Loucy (cell line): ENCODE results near the gene TIAM2.

ENCODE experiments used
- H2AFZ ChIP-seq: fragments of 200-600 bp; sonication (generic); 2 replicates; pipeline ENCODE4 v1.6.0; 2016; ENCODE audit warnings: antibody characterized with exemption, mild to moderate bottlenecking, low read length, moderate library complexity
- H3F3A ChIP-seq: fragments of 200-600 bp; 2 replicates; pipeline ENCODE4 v1.6.0; 2016; ENCODE audit warnings: antibody characterized with exemption, low read depth, mild to moderate bottlenecking
- H3K27me3 ChIP-seq: fragments of 200-600 bp; sonication (generic); 2 replicates; pipeline ENCODE4 v1.6.1; 2014; ENCODE audit warnings: low read length, mild to moderate bottlenecking; ENCODE audit not compliant: insufficient read depth, poor library complexity, severe bottlenecking
- H3K36me3 ChIP-seq: fragments of 200-600 bp; sonication (generic); 2 replicates; pipeline ENCODE4 v1.6.1; 2016; ENCODE audit warnings: low read length; ENCODE audit not compliant: insufficient read depth
- H3K4me1 ChIP-seq: fragments of 200-600 bp; sonication (generic); 2 replicates; pipeline ENCODE4 v1.5.1; 2014; ENCODE audit warnings: low read length, mild to moderate bottlenecking; ENCODE audit not compliant: insufficient read depth, poor library complexity, severe bottlenecking
- H3K4me2 ChIP-seq: fragments of 200-600 bp; sonication (generic); 2 replicates; pipeline ENCODE4 v1.6.0; 2014; ENCODE audit warnings: antibody characterized with exemption, low read length, low read depth, mild to moderate bottlenecking; ENCODE audit not compliant: poor library complexity, severe bottlenecking
- H3K4me3 ChIP-seq: fragments of 200-600 bp; sonication (generic); 2 replicates; pipeline ENCODE4 v1.5.1; 2014; ENCODE audit warnings: low read length, mild to moderate bottlenecking, mixed read lengths; ENCODE audit not compliant: poor library complexity, severe bottlenecking
- H3K79me2 ChIP-seq: fragments of 200-600 bp; sonication (generic); 2 replicates; pipeline ENCODE4 v1.6.1; 2014; ENCODE audit warnings: low read length; ENCODE audit not compliant: insufficient read depth
- H3K9ac ChIP-seq: fragments of 200-600 bp; sonication (generic); 2 replicates; pipeline ENCODE4 v1.6.0; 2014; ENCODE audit warnings: mild to moderate bottlenecking, low read depth, low read length, moderate library complexity; ENCODE audit not compliant: poor library complexity, severe bottlenecking
- H3K9me2 ChIP-seq: fragments of 200-600 bp; sonication (generic); replicated peaks from 2 replicates; pipeline ENCODE4 v1.6.1; 2016; ENCODE audit warnings: low read depth, low read length, mixed read lengths
- H3K9me3 ChIP-seq: fragments of 200-600 bp; sonication (generic); 2 replicates; pipeline ENCODE4 v1.6.1; 2014; ENCODE audit warnings: mild to moderate bottlenecking, antibody characterized with exemption, low read length, low read depth; ENCODE audit not compliant: insufficient read depth
- H4K20me1 ChIP-seq: fragments of 200-600 bp; sonication (generic); 2 replicates; pipeline ENCODE4 v1.6.0; 2014; ENCODE audit warnings: antibody characterized with exemption, low read length, mild to moderate bottlenecking; ENCODE audit not compliant: insufficient read depth, poor library complexity, severe bottlenecking
- EZH2phosphoT487 ChIP-seq: fragments of 200-600 bp; IDR thresholded peaks from 2 replicates; pipeline ENCODE4 v1.6.1; 2018; ENCODE audit warnings: antibody characterized with exemption, mild to moderate bottlenecking, moderate library complexity, borderline replicate concordance
- TF ChIP-seq, protein P1 (sequence below): fragments of 200-600 bp; sonication (generic); conservative IDR thresholded peaks from 2 replicates; pipeline ENCODE4 v1.5.1; 2014; ENCODE audit warnings: mild to moderate bottlenecking, antibody characterized with exemption, low read length

Gene TIAM2

DNA sequence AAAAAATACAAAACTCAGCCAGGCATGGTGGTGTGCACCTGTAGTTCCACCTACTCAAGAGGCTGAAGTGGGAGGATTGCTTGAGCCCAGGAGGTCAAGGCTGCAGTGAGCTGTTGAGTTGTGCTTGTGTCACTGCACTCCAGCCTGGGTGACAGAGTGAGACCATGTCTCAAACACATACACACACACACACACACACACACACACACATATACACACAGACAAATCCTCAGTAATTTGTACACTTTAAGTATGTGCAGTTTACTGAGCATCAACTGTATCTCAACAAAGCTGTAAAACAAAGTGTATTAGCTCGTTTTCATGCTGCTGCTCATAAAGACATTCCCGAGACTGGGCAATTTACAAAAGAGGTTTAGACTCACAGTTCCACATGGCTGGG lies 311.8 kb downstream of the TIAM2 start:
- peaks cover 4% of the 10 kb centered on the region; the same call in 1 of the 2 replicates for H3K79me2 ChIP-seq

More for the DNA sequence above, 311.8 kb downstream of the TIAM2 start:
- Histone ChIP-seq H3K9ac (no peak overlapping the region), H3K36me3 (peaks cover 19% of the 10 kb centered on the region; the same call in 1 of the 2 replicates), H3F3A (no peaks in the 10 kb centered on the region), H3K9me3 (no peaks in the 10 kb centered on the region), H3K27me3 (no peaks in the 10 kb centered on the region), H3K4me1 (peaks cover 13% of the 10 kb centered on the region), H4K20me1 (peaks cover 3% of the 10 kb centered on the region), H3K9me2 (no peaks in the 10 kb centered on the region), H3K4me3 (no peak overlapping the region), H3K4me2 (no peak overlapping the region), H2AFZ (no peak overlapping the region)
- TF ChIP-seq, protein P1, sequence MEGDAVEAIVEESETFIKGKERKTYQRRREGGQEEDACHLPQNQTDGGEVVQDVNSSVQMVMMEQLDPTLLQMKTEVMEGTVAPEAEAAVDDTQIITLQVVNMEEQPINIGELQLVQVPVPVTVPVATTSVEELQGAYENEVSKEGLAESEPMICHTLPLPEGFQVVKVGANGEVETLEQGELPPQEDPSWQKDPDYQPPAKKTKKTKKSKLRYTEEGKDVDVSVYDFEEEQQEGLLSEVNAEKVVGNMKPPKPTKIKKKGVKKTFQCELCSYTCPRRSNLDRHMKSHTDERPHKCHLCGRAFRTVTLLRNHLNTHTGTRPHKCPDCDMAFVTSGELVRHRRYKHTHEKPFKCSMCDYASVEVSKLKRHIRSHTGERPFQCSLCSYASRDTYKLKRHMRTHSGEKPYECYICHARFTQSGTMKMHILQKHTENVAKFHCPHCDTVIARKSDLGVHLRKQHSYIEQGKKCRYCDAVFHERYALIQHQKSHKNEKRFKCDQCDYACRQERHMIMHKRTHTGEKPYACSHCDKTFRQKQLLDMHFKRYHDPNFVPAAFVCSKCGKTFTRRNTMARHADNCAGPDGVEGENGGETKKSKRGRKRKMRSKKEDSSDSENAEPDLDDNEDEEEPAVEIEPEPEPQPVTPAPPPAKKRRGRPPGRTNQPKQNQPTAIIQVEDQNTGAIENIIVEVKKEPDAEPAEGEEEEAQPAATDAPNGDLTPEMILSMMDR, result no peak
- no peak for TF ChIP-seq EZH2phosphoT487
